DMS 273 treated with DMSO at 0.1 percent for 48 hours (cell line): Measurements from ENCODE around the gene COL26A1.
"Not testable (repeated sequence)": the region's sequence is repeated elsewhere in the genome, so short reads cannot be mapped to it uniquely, and the experiment has no call there.

Experiments used
- DNase-seq: peaks from one replicate; lab custom pipeline; 2025; lab: John Stamatoyannopoulos, UW

Gene COL26A1

DNA sequence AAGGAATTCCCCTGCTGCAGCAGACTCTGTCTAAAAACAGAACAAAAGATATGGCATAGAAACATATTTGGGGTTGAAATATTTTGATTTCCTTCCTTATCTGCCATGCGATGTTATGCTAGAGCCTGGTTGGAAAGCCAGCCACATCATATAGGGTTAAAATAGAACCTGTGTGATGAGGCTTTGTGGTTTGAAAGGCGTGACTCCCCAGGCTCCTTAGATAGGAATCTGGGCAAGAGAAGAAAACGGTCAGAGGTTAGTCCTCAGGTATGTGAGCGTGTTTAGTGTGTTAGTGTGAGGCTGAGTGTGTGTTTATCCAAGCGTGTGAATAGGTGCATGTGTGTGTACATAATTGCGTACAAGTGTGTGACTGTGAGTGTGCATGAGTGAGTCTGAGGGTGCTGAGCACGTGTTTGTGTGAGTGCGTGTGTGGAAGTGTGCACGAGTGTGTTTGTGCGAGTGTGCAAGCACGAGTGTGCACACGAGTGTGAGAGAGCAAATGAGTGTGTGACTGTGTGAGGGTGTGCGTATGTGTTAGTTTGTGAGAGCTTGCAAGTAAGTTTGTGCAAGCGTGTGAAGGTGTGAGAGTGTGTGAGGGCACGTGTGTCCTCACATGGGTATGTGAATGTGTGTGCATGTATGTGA, 79.9 kb downstream of the COL26A1 start:
- no peak for DNase-seq

DNA sequence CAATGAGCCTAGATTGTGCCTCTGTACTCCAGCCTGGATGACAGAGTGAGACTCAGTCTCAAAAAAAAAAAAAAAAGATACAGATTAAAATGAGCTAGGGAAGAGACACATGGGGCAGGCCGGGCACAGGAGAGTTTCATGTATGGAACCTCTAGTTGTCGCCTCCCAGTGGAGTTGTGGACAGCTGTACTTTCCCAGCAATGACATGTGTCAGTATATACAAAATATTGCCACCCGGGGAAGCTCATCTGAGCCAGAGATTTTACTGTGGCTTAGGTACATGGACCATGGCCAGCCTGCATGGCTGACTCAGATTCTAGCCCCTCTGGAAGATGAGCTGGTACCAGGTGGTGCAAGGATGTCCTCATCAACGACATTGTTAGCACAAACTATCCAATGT, 87.4 kb downstream of the COL26A1 start:
- no peak for DNase-seq

DNA sequence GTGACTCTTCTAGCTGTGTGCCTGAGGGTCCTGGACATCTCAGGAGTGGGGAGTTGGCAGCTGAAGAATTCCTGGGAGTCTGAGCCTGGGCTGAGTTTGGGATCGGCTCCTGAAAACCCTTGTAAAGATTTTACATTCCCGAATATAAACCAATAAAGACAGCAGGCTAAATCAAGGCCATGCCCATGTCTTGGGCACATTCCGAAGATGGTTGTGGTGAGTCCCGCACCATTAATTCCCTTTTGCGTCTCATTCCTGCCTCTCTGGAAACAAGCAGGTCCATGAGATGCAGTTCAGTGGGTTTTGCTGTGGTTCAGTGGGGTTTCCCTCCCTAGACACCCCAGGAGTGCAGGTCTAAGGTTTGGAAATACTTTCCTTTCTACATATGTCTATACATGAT, 90.9 kb downstream of the COL26A1 start:
- DNase-seq = no peak

DNA sequence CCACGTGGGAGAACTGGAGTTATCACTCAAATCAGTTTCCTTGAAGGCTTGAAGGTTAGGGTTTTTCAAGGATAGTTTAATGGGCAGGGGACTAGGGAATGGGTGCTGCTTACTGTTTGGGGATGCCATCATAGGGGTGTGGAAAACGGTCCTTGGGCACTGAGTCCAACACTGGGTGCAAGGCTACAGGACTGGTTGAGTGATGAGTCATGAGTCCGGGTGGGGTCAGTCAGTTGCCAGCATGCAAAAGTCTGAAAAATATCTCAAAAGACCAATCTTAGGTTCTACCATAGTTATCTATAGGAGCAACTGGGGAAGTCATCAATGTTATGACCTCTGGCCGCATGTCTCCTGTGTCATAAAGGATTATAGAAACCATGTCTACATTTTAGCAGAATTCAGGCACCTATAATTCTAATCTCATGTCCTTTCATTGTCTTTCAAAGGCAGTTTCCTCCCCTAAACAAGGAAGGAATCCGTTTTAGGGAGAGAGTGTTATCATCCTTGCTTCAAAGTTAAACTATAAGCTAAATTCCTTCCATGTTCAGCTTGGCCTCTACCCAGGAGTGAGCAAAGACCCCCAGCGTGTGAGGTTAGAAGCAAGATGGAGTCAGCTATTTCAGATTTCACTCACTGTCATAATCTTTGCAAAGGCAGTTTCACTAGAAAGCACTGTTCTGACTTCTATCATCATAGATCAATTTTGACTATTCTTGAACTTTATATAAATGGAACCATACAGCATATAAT, 94.5 kb downstream of the COL26A1 start:
- no peak for DNase-seq

DNA sequence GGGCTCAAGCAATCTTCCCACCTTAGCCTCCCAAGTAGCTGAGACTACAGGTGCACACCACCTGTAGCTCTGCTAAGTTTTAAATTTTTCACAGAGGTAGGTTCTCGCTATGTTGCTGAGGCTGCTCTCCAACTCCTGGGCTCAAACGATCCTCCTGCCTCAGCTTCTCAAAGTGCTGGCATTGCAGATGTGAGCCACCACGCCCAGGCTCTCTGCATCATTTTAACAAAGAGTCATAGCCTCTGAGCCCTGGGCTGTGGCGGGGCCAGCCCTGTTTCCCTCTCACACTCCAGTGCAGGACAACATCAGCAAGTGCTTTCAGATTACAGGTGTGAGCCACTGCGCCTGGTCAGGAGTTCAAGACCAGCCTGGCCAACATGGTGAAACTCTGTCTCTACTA, 102.5 kb downstream of the COL26A1 start:
- no peak for DNase-seq

DNA sequence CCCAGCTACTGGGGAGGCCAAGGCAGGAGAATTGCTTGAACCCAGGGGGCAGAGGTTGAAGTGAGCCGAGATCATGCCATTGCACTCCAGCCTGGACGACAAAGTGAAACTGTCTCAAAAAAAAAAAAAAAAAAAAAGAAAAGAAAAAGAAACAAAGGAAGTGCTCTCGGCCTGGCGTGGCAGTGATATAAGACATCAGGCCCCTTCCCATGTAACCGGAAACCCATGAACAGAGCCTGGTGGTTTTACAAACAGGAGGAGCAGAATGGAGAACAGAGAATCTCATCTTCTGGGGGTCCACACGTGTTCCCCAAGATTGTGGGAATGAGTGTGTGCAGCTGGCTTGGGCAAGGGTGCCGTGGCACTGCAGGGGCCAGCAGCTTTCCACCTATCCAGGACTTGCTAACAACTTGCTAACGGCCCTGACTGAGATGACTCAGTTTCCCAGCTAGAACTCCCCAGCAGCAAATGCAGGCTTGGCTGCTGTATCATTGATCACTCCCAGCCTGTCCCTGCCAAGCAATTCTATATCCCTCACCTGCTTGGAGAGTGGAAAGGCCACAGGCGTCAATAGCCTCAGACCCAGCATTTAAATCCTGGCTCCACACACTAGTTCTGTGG, 103.0 kb downstream of the COL26A1 start:
- DNase-seq = no peak

DNA sequence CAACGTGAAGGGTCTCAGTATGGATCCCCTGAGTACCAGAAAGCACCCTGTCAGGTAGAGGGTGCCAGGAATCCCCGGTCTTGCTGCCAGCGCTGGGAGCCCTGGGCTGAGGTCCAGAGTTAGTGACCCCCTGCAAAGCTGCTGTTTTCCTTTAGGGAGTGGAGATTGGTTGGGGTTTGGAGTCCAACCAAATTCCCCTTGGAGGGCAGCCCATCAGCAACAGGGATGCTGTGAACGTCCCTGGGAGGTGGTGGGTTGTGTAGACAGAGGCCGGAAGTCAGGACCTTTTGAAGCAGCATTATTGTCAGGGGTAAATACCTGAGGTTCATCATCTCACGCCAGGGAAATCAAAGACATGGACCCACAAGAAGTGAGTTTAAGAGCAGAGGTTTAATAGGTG, 104.2 kb downstream of the COL26A1 start:
- no peak for DNase-seq

DNA sequence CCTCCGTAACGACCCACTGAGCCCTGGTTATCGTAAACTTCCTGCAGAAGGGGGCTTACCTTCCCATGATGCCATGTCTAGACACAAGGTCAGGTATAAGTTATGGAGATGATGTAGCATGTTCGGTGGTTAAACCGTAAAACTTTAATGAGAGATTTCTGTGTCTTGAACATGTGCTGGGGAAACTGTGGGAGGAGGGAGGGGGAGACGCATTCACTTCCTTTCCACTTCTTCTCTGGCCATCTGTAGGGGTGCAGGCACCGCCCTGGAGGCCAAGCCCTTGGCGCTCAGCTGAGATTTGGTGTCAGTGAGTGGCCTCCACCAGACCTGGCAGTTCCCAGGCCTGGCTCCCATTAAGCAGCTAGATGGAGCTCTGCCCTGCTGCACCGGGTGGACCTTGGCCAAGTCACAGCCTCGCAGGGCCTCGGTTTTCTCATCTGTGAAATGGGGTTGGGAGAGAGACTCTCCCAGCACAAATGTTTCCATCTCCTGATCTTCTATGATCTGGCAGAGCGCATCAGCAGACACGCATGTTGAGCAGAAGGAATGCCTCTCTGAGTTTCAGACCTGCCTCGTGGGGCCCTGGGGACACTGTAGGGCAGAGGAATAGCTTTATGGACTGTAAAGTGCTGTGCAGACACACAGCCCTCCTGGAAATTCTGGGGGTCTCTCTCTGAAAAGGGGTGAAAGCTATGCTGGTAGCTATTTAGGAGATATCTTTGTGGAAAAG, 106.0 kb downstream of the COL26A1 start:
- DNase-seq = no peak

DNA sequence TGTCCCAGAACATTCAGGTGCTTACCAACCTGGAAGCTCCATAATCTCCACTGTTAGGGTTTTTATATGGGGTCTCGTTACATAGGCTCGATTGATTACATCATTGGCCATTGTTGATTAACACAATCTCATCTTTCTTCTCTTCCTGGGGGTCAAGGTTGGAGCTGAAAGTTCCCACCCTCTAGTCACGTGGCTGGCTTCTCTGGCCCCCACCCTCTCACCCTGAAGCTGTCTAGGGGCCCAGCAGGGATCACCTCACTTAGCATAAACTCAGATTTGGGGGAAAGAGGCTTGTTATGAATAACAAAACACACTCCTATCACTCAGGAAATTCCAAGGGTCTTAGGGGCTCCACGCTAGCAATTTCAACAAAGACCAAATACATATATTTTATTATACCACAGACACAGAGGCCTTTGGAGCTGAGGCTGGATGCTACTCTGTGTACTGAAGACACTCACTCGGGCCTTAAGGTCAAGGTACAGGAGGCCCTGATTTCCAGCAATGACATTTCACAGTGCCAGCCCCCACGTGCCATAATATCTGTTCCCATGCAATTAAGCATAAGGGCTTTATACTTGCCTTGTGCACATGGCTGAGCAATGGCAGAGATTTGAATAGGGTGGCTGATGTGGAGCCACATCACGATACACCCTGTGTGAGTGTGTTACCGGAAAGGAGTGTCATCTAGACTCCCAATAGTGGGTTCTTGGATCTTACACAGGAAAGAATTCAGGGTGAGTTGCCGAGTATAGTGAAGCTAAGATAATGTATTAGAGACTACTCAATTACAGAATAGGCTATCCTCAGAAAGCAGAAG, 108.2 kb downstream of the COL26A1 start:
- DNase-seq = no peak

DNA sequence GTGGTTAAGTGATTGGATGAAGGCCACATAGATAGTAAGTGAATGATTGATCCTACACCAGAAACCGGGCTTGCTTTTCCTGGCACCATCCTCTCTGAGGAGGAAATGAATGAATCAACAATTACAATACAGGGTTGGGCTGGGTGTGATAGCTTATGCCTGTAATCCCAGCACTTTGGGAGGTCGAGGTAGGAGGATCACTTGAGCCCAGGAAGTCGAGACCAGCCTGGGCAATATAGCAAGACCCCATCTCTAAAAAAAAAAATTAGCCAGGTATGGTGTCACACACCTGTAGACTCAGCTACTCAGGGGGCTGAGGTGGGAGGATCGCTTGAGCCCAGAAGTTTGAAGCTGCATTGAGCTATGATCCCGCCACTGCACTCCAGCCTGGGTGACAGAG, 111.5 kb downstream of the COL26A1 start:
- DNase-seq = no peak

DNA sequence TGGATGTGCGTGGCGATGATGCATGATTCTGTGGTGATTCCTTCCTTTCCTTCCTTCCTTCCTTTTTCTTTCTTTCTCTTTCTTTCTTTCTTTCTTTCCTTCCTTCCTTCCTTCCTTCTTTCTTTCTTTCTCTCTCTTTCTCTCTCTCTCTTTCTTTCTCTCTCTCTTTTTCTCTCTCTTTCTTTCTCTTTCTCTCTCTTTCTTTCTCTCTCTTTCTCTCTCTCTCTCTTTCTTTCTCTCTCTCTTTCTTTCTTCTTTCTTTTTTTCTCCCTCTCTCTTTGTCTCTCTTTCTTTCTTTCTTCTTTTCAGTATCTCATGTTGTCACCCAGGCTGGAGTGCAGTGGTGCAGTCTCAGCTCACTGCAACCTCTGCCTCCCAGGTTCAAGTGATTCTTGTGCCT, 113.0 kb downstream of the COL26A1 start:
- not testable (repeated sequence) for DNase-seq

DNA sequence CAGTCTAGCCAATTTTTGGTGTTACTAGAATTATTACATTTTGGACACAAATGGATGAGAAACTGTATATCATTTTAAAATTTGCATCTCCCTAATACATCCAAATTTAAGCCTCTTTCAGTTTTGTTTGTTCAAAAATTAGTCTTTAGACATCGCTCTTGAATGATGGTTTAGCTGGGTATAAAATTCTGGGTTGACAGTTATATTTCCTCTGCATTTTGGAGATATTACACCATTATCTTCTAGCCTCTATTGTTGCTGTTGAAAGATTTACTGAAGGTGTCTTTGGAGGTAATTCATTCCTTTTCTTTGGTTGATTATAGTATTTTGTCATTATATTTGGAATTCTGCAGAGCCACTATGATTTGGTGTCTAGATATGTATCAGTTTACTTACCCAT, 116.5 kb downstream of the COL26A1 start:
- no peak for DNase-seq

DNA sequence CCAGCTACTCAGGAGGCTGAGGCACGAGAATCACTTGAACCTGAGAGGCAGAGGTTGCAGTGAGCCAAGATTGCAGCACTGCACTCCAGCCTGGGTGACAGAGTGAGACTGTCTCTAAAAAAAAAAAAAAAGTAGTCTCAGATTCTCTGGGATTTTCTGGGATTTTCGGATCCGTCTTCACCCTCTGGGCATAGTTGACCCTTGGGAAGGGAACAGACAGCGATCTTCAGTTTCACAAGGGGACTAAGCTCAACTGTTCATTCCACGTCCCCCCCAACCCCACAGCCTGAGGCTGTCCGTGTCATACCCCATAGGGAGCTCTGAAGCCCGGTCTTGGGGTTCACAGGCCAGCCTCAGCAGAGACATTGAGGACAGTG, 123.4 kb downstream of the COL26A1 start:
- not testable (repeated sequence) for DNase-seq

DNA sequence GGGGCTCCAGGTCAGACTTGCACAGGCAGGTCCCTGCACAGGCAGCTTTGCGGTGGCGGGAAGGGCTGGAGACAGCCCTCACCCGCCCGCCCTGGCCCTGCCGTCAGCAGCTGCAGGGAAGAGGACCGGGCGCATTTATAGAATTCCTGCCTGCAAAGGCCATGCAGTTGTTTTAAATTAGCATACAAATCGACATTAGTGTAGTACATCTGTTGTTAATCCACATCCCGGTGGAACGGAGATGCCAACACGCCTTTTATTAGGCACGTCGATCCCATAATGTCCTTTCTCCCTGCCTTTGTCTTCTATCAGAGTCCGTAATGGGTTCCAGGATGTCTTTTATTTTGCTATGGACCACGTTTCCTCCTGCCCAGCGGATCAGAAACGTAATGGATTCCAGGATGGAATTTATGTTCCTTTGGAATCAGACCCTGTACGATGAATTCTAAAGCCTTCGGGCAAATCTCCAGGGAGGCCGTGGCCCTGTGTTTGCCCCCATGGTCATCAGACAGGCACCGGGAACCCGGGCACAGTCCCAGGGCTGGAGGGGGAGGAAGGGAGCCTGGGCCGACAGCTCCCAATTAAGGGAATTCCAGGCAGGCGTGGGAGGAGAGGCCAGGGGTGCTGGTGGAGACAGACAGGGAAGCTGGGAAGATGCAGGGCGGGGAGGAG, 123.9 kb downstream of the COL26A1 start:
- no peak for DNase-seq

DNA sequence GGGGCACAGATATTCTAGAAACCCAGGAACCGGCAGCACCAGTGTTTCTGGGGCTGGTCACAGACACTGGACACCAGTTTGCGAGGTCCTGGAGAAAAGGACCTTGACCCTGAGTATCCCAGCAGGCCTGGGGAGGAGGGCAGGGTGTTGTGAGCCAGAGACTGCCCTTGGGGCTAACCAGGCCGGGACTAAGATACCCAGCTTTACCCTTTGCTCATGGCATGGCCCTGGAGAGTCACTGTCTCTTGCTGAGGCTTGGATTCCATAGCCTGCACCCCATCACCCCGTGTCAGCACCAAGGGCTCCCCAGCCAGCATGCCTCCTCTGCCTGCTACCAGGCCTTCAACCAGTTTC, 124.4 kb downstream of the COL26A1 start:
- no peak for DNase-seq

DNA sequence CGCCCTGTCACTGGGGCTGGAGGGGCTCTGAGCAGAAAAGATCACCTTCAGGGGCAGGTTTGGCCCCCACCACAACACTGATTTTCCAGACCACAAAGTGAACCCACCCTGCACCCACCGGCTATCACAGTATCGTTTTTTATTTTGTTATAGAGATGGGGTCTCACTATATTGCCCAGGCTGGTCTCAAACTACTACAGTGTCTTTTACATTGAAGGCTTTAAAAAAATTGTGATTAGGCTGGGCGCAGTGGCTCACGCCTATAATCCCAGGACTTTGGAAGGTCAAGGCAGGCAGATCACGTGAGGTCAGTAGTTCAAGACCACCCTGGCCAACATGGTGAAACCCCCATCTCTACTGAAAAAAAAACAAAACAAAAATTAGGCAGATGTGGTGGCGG, 125.1 kb downstream of the COL26A1 start:
- no peak for DNase-seq

DNA sequence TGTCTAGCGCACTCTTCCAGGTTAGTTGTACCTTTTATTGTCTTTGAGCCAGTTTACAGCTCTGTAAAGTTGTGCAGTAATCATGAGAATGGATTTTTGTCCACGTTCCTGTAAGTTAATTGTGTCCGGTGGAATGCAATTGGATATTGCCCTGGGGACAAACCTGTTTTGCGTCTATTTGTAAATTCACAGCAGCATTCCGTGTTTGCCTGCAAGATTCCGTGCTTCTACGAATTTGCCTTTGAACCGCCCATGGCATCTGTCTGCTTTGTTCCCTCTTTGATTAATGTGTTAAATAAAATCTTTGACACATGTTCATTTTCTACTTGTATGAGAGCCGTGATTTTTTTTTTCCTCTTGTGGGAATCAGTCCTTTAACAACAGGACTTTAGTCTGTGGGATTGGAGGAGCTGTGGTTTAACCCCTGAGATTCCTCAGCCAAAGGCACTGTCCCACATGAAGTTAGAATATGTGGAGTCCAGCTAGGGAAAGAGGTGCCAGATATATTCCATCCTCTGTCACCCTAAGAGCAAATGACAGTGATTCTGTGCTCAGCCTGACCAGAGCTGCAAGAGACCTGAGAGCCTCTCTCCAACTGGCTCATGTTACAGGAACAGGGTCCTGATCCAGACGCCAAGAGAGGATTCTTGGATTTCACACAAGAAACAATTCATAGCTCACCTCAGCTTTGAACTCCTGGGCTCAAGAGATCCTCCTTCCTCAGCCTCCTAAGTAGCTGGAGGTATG, 126.3 kb downstream of the COL26A1 start:
- DNase-seq = peak; percentile 26

DNA sequence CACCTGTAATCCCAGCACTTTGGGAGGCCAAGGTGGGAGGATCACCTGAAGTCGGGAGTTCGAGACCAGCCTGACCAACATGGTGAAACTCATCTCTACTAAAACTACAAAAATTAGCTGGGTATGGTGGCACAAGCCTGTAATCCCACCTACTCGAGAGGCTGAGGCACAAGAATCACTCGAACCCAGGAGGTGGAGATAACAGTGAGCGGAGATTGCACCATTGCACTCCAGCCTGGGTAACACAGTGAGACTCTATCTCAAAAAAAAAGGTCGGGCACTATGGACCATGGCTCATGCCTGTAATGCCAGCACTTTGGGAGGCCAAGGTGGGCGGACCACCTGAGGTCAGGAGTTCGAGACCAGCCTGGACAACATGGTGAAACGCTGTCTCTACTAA, 127.8 kb downstream of the COL26A1 start:
- not testable (repeated sequence) for DNase-seq

DNA sequence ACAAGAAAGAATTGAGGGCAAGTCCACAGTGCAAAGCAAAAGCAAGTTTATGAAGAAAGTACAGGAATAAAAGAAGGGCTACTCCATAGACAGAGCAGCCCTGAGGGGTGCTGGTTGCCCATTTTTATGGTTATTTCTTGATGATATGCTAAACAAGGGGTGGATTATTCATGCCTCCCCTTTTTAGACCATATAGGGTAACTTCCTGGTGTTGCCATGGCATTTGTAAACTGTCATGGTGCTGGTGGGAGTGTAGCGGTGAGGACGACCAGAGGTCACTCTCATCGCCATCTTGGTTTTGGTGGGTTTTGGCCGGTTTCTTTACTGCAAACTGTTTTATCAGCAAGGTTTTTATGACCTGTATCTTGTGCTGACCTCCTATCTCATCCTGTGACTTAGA, 128.8 kb downstream of the COL26A1 start:
- DNase-seq = not testable (repeated sequence)

DNA sequence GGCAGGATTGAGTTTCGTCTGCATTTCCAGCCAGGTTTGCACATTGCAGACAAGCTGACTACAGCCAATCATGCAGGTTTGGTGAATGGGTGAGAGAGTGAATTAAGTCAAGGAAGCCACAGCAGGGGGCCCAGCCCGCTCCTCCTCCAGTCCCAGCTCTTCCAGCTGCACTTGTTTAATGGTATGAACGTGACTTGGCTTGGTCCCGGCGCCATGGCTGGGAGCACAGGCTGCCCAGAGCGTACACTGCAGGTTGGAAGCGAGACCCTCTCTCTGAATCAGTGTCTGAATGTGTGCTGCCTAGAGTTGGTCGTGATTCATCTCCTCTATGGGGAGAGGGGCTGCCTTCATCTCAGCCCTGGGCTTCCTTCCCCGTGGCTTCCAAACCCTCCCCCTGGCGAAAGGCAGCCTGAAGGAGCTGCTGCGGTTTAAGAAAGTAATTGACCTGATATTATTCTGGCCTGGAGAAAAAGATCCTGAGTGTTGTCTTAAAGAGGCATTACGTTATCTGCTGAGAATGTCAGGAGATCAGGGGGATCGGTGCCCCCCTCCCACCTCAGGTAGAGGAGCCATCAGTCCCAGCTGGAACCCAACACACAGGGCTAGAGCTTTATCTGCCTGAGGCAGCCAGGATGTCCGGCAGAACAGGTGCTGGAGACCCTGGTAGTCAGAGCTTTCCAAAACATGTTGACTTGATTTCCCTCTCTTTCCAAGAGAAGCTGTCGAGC, 132.1 kb downstream of the COL26A1 start:
- peak; percentile 29 for DNase-seq
